ENCODE results near the gene HES2. TPM values are rescaled to one million over a fixed set of nuclear protein-coding genes. Genes with fewer than 3 reads are reported as not detected.
A peak's percentile ranks its signal among the peaks of the same experiment; 100 is the strongest.
"Not testable (repeated sequence)": the region's sequence is repeated elsewhere in the genome, so short reads cannot be mapped to it uniquely, and the experiment has no call there.

HES2 gene
- total and polyA plus RNA-seq, 8 donors, result 18.4 to 231 TPM; not detected in 6

DNA sequence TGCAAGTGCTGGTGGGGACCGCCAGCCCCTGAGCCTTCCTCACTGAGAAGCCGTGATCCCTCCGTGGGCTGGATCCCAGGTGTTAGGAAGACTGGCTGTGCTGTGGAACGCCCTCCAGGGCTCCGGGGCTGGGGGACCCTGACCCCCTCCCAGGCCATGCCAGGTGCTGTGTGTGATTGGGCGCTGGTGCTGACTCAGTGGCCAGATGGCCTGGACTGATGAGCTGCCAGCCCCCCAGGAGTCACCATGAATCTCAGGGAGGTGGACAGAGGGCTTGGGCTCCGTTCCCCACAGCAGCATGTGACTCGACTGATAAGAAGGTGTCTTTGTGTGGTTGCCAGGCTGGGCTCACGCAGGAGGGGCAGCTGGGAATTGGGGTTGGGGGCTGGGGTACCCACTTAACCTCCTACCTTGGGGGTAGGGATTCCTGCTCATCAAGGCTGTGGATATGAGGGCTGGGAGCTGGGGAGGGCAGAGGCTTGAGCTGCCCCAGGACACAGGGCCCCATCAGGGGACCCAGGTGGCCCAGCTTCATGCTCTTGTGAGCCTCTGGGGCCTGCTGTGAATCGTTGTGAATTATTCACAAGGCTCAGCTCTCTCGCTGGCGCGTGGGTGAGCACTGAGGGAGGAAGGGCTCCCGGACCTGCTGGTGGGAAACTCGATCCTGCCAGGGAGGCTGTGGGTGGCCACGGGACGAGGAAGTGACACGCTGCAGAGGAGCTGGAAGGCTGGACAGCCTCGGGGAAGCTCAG, 10.1 kb upstream of the HES2 start:
- H3K27me3 ChIP-seq, result peaks cover 13 to 72% (median 43%) of the 10 kb centered on the region in 3 donors
- peaks cover 11 to 36% (median 27%) of the 10 kb centered on the region in 4 donors for H3K4me1 ChIP-seq
- DNase-seq; H3K9me3 ChIP-seq; H3K36me3 ChIP-seq; H3K27ac ChIP-seq; intact Hi-C loops (cut with DNase I; ENCODE audit: low total_unique reads); H3K4me3 ChIP-seq: not testable (repeated sequence)
- 30 to 43% (median 40%) methylated on average over 17 to 19 of the region's 19 CpGs for WGBS, 5 donors

DNA sequence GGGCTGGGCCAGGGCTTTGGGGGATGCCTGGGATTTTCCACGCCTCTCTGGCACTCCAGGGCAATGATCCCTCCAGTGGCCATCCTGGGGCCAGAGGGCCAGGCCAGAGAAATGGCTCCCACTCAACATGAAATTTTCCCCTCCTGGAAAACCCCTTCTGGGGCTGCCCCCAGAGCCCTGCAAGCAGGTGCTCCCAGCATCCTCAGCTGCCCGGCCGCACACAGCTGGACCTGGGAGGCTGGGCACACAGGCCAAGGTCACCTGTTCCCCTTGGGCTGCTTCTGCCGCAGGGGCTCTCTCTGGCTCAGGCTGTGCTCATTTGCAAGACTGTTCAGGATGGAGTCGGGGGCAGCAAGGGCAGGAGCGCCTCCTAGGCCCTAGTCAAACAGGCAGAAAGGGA, 8.7 kb upstream of the HES2 start:
- Histone ChIP-seq H3K27me3 (peaks cover 21 to 86% (median 57%) of the 10 kb centered on the region in 3 donors), H3K4me1 (peaks cover 25 to 49% (median 41%) of the 10 kb centered on the region in 4 donors)
- H3K9me3 ChIP-seq; H3K36me3 ChIP-seq; DNase-seq; H3K4me3 ChIP-seq; H3K27ac ChIP-seq; intact Hi-C loops (cut with DNase I; ENCODE audit: low total_unique reads): not testable (repeated sequence)
- WGBS, 5 donors, result 81 to 88% (median 87%) methylated on average over 4 to 6 of the region's 6 CpGs; no CpG with 5 or more reads in 1 of the 5 donors

DNA sequence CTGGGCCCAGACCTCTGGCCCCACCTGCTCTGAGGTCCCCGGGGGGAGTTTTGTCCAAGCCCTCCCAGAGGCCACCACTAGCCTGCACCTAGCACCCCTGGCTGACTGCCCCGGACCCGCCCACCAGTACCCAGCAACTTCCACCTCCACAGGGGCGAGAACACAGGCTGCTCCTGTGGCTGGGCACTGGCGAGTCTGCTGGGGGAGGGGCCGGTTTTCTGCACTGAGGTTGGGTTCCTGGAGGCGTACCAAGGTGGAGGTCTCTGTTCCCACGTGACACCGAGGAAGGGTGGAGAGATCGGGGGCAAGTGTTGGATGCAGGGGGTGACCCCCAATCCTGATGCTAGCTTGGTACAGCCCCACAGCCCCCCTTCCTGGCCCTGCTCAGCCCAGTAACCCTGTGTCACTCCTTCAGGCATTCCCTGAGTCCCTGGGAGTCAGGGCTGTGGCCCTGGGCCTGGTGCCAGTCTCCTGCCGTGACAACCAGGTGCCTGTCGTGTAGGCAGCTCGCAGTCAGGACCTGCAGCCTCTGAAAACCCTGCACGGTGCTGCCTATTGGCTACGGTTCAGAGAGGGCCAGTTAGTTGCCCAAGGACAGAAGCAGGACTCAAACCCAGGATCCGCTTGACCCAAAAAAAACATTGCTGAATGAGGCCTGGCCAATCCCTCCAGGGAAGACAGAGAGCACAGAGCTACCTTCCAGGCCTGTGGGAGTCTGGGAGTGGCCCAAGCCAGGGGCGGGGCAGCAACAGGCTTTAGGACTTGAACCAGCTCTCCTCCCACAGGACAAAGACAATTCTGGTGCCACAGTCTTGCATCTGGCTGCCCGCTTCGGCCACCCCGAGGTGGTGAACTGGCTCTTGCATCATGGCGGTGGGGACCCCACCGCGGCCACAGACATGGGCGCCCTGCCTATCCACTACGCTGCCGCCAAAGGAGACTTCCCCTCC, 8.0 kb upstream of the HES2 start:
- intact Hi-C loops (cut with DNase I; ENCODE audit: low total_unique reads), result no loop called here
- H3K27ac ChIP-seq, result no peak overlapping the region
- H3K4me1 ChIP-seq, result peaks cover 30 to 55% (median 48%) of the 10 kb centered on the region in 4 donors
- no peaks in the 10 kb centered on the region for H3K36me3 ChIP-seq
- TF ChIP-seq POLR2A (IDR thresholded peaks at IDR 0.05) (no peak), POLR2AphosphoS5 (IDR thresholded peaks at IDR 0.05) (no peak), EP300 (IDR thresholded peaks at IDR 0.05) (no peak)
- TF ChIP-seq, protein P1, sequence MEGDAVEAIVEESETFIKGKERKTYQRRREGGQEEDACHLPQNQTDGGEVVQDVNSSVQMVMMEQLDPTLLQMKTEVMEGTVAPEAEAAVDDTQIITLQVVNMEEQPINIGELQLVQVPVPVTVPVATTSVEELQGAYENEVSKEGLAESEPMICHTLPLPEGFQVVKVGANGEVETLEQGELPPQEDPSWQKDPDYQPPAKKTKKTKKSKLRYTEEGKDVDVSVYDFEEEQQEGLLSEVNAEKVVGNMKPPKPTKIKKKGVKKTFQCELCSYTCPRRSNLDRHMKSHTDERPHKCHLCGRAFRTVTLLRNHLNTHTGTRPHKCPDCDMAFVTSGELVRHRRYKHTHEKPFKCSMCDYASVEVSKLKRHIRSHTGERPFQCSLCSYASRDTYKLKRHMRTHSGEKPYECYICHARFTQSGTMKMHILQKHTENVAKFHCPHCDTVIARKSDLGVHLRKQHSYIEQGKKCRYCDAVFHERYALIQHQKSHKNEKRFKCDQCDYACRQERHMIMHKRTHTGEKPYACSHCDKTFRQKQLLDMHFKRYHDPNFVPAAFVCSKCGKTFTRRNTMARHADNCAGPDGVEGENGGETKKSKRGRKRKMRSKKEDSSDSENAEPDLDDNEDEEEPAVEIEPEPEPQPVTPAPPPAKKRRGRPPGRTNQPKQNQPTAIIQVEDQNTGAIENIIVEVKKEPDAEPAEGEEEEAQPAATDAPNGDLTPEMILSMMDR (IDR thresholded peaks at IDR 0.05), result no peak
- peak; percentile 49 to 83 for DNase-seq
- H3K4me3 ChIP-seq, result no peak overlapping the region
- 44 to 61% (median 48%) methylated on average over 15 to 26 of the region's 26 CpGs for WGBS, 5 donors
- H3K9me3 ChIP-seq, result no peaks in the 10 kb centered on the region
- H3K27me3 ChIP-seq, result peaks cover 21 to 93% (median 64%) of the 10 kb centered on the region in 3 donors

DNA sequence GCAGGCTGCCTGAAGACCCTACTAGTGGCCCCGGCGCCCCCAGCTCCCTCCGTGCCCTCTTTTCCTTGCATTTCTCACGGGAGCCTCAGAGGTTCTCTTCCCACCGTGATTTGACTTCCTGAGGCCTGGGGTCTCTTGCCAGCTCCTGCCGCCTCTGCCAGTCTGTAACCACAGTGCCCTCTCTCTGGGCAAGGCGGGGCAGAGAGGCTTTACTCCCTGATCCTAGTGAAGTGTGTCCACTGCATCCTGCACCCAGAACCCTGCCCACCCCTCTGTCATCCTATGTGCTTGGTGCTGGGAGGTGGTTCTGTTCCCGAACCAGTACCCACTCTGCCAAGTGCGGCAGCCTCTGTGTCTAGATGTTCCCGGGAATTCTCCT, 7.2 kb upstream of the HES2 start:
- Histone ChIP-seq H3K4me1 (peaks cover 30 to 55% (median 50%) of the 10 kb centered on the region in 4 donors), H3K9me3 (no peaks in the 10 kb centered on the region), H3K27ac (no peak overlapping the region), H3K4me3 (no peak overlapping the region), H3K27me3 (peaks cover 21 to 97% (median 70%) of the 10 kb centered on the region in 3 donors), H3K36me3 (no peaks in the 10 kb centered on the region)
- intact Hi-C loops (cut with DNase I; ENCODE audit: low total_unique reads), result no loop called here
- WGBS, 5 donors, result 73 to 84% (median 82%) methylated on average over 10 of the region's 10 CpGs
- DNase-seq, result no peak
- no peak for TF ChIP-seq POLR2AphosphoS5 (IDR thresholded peaks at IDR 0.05)
- TF ChIP-seq POLR2A (IDR thresholded peaks at IDR 0.05), result no peak
- no peak for TF ChIP-seq EP300 (IDR thresholded peaks at IDR 0.05)
- TF ChIP-seq, protein P1 (IDR thresholded peaks at IDR 0.05), result no peak

DNA sequence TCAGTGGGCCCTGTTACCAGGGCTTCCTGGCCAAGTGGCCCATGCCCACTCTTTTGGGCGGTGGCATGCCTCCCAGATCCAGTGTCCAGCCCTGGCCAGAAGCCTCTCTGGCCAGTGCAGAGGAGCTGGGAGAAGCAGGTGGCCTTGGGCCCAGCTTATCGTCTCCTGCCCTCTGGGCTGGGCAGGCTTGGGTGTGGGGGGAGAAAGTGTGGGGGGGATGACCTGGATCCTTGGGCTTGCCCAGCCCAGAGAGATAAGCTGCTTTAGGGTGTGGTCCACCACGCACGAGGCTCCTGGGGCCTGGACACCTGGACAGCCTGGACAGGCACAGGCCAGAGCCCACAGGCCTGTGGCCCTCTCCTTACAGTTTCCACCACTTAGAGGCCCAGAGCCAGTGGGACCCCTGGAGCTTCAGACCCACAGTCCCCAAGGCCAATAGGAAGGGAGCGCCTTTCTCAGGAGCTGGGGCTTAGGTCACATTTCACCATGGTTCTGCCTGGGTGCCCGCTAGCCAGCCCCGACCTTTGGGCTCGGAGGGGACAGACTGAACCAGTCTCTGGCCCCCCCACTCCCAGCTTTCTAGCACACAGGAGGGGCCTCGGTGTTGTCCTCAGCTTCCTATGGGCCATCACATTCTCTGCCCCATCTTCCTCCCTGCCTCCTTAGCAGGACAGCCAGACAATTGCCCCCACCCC, 6.7 kb upstream of the HES2 start:
- peaks cover 30 to 55% (median 50%) of the 10 kb centered on the region in 4 donors for H3K4me1 ChIP-seq
- H3K4me3 ChIP-seq, result no peak overlapping the region
- WGBS, 5 donors, result 63 to 86% (median 69%) methylated on average over 9 of the region's 9 CpGs
- TF ChIP-seq, protein P1 (IDR thresholded peaks at IDR 0.05), result no peak
- TF ChIP-seq POLR2AphosphoS5 (IDR thresholded peaks at IDR 0.05) (no peak), POLR2A (IDR thresholded peaks at IDR 0.05) (no peak), EP300 (IDR thresholded peaks at IDR 0.05) (no peak)
- H3K36me3 ChIP-seq, result no peaks in the 10 kb centered on the region
- intact Hi-C loops (cut with DNase I; ENCODE audit: low total_unique reads), result no loop called here
- no peak overlapping the region for H3K27ac ChIP-seq
- H3K9me3 ChIP-seq, result no peaks in the 10 kb centered on the region
- no peak for DNase-seq
- peaks cover 21 to 99% (median 76%) of the 10 kb centered on the region in 3 donors for H3K27me3 ChIP-seq

Data from stomach (tissue), 9 donors.